Ovary (tissue), 9 donors: ENCODE results near the gene USP48. TPM values are rescaled to one million over a fixed set of nuclear protein-coding genes. Genes with fewer than 3 reads are reported as not detected.

ENCODE experiments used
- DNase-seq, 5 donors: peaks; one replicate each; pipeline ENCODE4 v3.0.0-alpha.2; 2019 to 2020
- H3K27ac ChIP-seq, 2 donors: fragments of 200-600 bp; one replicate each; pipeline versions ENCODE4 v1.5.1 to v1.8.0; 2019 to 2022
- H3K27me3 ChIP-seq: fragments of 200-600 bp; one replicate; pipeline ENCODE4 v1.8.0; 2022
- H3K36me3 ChIP-seq: fragments of 200-600 bp; sonication (generic); one replicate; pipeline ENCODE4 v1.5.1; 2019
- H3K4me1 ChIP-seq: one replicate; pipeline ENCODE4 v1.8.1; 2013; ENCODE audit warnings: mild to moderate bottlenecking, moderate library complexity; ENCODE audit not compliant: insufficient read depth
- H3K4me3 ChIP-seq: fragments of 200-600 bp; sonication (generic); one replicate; pipeline ENCODE4 v1.5.1; 2017
- H3K9me3 ChIP-seq, 2 donors: fragments of 200-600 bp in 1 of 2; sonication (generic) in 1 of 2; one replicate each; pipeline versions ENCODE4 v1.5.1 to v1.8.1; 2013 to 2019; ENCODE audit warnings: mild to moderate bottlenecking in 1 of 2, moderate library complexity in 1 of 2
- EP300 ChIP-seq: sonication (generic); formaldehyde crosslinking; IDR thresholded peaks from one replicate; pipeline ENCODE4 v1.6.1; 2017; ENCODE audit warnings: antibody characterized with exemption
- POLR2A ChIP-seq: fragments of 450-650 bp; IDR thresholded peaks from one replicate; pipeline ENCODE4 v1.6.1; 2017; ENCODE audit warnings: antibody characterized with exemption, mild to moderate bottlenecking, moderate library complexity
- WGBS, 3 donors: extraction: QIAGEN DNeasy Blood & Tissue Kit in 1 of 3; methylation state at CpG; one replicate each; pipeline versions ENCODE4 v1.1.5 to v1.1.7; 2013 to 2017; 5-methylcytosine and 5-hydroxymethylcytosine counted together
- intact Hi-C, 4 donors: fragments of 100-400 bp; cut with DNase I; formaldehyde crosslinking; loops; one replicate each; pipeline versions ENCODE4 v1.11.0 to v1.15.1; 2022 to 2023
- polyA plus RNA-seq, 2 donors: library from polyadenylated mRNA; stranded (reverse); fragments of 200-250 nt in 1 of 2; fragments of 350-450 nt in 1 of 2; fragmentation: Illumina TruSeq in 1 of 2; extraction: RNeasy Lipid Tissue Mini Kit (QIAGEN cat#74804) in 1 of 2; gene quantifications; one replicate each; pipeline ENCODE4 v1.2.3, GENCODE V29; 2013 to 2014
- total RNA-seq, 7 donors: library from RNA; depleted of rRNA in 2 of 7; stranded (reverse); fragments of >200 nt in 2 of 7; fragmentation: NEBNext Ultra II Directional in 3 of 7; extraction: Animal tissue kit (Norgen Biotek cat#: 25700) in 3 of 7; gene quantifications; one replicate each; pipeline versions ENCODE4 v1.1.0 to v1.2.4, GENCODE V29; 2016 to 2023
- TF ChIP-seq, protein P1 (sequence below), 3 donors: fragments of 450-650 bp in 2 of 3; fragments of 200-600 bp in 1 of 3; IDR thresholded peaks; one replicate each; pipeline versions ENCODE4 v1.5.1 to v1.8.0; 2016 to 2022; ENCODE audit warnings: antibody characterized with exemption in 3 of 3, mild to moderate bottlenecking in 1 of 3
- donor health status: DM: no; HTN: no; CAD: no; lungs with moderate emphysema.
- donor health status: DM: no; HTN: no; CAD: no.
- donor health status: Bipolar disorder and iron deficiency.
- donor health status: DM: yes; HTN: yes; CAD: no.
- donor health status: DM: no; HTN: no; CAD: no.
- donor health status: DM: yes; HTN: yes; CAD: no.

Gene USP48
- total and polyA plus RNA-seq, 9 donors, result 25.2 to 87.1 (median 60.6) TPM

DNA sequence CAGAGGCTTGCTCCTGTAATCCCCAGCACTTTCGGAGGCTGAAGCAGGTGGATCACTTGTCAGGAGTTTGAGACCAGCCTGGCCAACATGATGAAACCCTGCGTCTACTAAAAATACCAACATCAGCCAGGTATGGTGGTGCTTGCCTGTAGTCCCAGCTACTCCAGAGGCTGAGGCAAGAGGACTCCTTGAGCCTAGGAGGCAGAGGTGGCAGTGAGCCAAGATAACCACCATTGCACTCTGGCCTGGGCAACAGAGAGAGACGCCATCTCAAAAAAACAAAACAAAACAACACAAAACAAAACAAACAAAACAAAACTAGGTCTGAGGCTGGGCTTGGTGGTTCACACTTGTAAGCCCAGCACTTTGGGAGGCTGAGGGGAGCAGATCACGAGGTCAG, 75.1 kb downstream of the USP48 start:
- H3K4me3 ChIP-seq, result no peak overlapping the region
- intact Hi-C loops, result no loop called here
- WGBS, 3 donors, result 84 to 92% (median 87%) methylated on average over 4 of the region's 4 CpGs
- H3K27me3 ChIP-seq, result no peaks in the 10 kb centered on the region
- H3K4me1 ChIP-seq, result no peaks in the 10 kb centered on the region
- no peak for DNase-seq
- no peaks in the 10 kb centered on the region for H3K36me3 ChIP-seq
- H3K9me3 ChIP-seq, result no peaks in the 10 kb centered on the region
- no peak overlapping the region for H3K27ac ChIP-seq
- TF ChIP-seq POLR2A (no peak), EP300 (no peak)
- TF ChIP-seq, protein P1, sequence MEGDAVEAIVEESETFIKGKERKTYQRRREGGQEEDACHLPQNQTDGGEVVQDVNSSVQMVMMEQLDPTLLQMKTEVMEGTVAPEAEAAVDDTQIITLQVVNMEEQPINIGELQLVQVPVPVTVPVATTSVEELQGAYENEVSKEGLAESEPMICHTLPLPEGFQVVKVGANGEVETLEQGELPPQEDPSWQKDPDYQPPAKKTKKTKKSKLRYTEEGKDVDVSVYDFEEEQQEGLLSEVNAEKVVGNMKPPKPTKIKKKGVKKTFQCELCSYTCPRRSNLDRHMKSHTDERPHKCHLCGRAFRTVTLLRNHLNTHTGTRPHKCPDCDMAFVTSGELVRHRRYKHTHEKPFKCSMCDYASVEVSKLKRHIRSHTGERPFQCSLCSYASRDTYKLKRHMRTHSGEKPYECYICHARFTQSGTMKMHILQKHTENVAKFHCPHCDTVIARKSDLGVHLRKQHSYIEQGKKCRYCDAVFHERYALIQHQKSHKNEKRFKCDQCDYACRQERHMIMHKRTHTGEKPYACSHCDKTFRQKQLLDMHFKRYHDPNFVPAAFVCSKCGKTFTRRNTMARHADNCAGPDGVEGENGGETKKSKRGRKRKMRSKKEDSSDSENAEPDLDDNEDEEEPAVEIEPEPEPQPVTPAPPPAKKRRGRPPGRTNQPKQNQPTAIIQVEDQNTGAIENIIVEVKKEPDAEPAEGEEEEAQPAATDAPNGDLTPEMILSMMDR (IDR thresholded peaks at IDR 0.05), result no peak

DNA sequence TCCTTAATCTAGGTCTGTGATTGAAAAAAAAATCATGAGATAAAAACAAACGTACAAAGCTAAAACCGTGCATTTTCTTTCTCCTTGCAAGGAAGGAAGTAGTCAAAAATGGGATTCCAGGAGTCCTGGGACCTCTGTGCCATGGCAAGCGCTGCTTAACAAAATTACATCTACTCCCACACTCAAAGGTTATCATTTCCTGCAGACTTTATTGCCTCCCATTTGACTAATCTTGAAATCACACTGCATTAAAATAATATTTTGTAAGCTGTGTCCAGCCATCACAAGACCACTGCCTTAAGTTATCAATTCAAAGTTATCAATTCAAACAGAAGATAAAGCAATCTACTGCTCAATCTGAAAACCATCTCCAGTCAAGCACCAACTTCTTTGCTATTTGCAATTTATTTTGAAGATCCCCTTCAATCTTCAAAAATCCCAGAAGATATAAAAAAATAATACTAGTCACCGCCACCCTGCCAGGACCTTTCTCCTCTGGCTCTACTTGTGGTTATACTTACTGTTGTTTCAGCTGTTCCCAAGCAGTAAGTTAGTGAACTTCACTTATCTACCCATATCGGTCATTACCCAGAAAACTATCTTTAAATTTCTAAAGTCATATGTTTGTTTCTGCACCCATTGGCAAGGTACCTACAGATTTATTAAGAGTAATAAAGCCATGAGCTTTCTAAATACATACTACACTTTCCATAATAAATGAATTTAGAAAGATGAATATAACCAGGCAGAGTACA, 75.7 kb downstream of the USP48 start:
- TF ChIP-seq POLR2A (no peak), EP300 (no peak)
- TF ChIP-seq, protein P1 (IDR thresholded peaks at IDR 0.05), result no peak
- Histone ChIP-seq H3K4me3 (no peak overlapping the region), H3K27me3 (no peaks in the 10 kb centered on the region), H3K27ac (no peak overlapping the region), H3K9me3 (no peaks in the 10 kb centered on the region), H3K36me3 (no peaks in the 10 kb centered on the region), H3K4me1 (no peaks in the 10 kb centered on the region)
- no peak for DNase-seq
- WGBS, 3 donors, result 54 to 62% (median 58%) methylated on average over 5 of the region's 5 CpGs
- intact Hi-C loops, result no loop called here

DNA sequence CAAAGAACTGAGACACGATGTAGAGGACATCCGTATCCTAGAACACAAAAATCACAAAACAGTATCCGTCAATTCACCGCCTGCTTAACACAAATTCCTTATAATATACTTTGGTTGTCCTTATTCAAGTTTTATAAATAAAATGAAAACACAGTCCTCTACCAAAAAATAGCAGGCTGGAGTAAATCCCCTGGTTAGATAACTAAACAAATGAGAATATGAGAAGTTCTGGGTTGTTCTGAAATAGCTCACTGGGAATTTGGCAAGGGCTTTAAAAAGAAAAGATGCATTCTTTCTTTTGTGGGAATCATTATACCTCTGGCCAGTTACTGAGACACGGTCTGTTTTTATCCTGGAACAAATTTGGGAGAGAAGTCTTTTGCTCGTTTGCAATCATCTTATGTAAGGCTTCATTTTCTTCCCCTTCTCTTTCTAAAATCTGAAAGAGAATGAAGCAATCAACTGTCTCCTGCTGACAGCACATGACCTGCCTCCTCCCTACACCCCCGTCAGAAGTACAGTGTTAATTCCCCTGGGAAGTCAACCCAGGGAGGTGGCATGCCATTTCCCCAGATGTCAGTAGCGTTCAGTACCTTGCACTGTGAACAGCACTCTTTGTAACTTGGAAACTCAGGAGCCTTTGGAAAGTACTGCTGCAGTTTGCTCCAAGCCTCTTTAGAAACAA, 76.7 kb downstream of the USP48 start:
- Histone ChIP-seq H3K4me3 (no peak overlapping the region), H3K27me3 (no peaks in the 10 kb centered on the region), H3K4me1 (no peaks in the 10 kb centered on the region), H3K36me3 (no peaks in the 10 kb centered on the region), H3K9me3 (no peaks in the 10 kb centered on the region), H3K27ac (no peak overlapping the region)
- intact Hi-C loops, result no loop called here
- no peak for DNase-seq
- 48 to 62% (median 54%) methylated on average over 8 of the region's 8 CpGs for WGBS, 3 donors
- TF ChIP-seq, protein P1 (IDR thresholded peaks at IDR 0.05), result no peak
- TF ChIP-seq EP300, result no peak
- no peak for TF ChIP-seq POLR2A

DNA sequence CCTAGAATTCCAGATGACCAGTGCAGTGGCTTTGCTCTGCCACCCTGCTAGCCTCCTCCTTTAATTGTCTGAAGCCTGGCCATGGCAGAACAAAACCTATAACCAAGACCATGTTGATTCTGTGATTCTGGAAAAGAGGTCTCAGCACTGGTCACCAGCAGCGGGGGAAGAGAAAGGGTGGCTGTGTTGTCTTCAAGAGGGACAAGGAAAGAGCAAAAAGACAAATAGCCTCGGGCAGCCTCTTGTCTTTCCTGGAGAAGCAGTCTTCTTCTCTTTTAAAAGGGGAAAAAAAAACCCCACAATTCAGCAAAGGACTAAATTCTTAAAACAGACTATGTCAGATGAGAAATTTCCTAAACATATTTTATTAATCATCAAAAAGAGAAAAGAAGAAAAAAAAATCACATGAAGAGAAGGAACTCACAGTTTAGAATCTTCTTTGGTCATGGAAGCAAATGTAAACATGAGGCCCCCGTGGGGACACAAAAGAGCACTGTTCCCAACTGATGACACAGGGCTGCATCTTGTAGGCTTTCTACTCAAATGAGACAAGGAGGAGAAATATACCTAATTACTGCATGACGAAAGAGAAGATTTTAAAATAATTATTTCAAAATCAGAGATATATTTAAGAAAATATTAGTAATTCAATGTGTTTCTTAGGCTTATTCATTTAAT, 77.5 kb downstream of the USP48 start:
- H3K4me1 ChIP-seq, result no peaks in the 10 kb centered on the region
- H3K36me3 ChIP-seq, result no peaks in the 10 kb centered on the region
- H3K4me3 ChIP-seq, result no peak overlapping the region
- intact Hi-C loops, result no loop called here
- H3K9me3 ChIP-seq, result no peaks in the 10 kb centered on the region
- no peaks in the 10 kb centered on the region for H3K27me3 ChIP-seq
- no peak for DNase-seq
- WGBS, 3 donors, result 72 to 78% (median 75%) methylated on average over 4 of the region's 4 CpGs
- no peak overlapping the region for H3K27ac ChIP-seq
- TF ChIP-seq, protein P1 (IDR thresholded peaks at IDR 0.05), result no peak
- TF ChIP-seq EP300 (no peak), POLR2A (no peak)
